ENCODE measurements around the gene TEX10. TPM values are rescaled to one million over a fixed set of nuclear protein-coding genes. Genes with fewer than 3 reads are reported as not detected.

The TEX10 gene
- total and polyA plus RNA-seq, 2 donors (not counting 3 experiments of a cell fraction or from before 2014, with no cell fraction given): 13.6 to 21.2 TPM

DNA sequence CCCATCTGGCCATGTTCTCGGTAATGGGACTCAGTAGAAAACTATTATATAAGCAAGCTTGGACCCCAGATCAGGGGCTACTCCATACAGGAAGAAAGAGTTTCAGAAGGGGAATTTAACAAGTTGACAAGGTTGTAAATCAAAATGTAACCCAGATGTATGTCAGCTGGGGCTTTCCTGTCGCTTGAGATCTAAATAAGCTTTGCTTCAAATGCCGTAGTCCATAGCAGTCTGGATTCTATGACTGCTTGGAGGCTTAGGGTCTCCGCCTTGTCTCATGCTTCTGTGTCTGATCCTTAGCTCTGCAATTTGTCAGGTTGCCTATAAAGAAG, 70.4 kb downstream of the TEX10 start:
- Histone ChIP-seq H3K36me3 (ENCODE audit: control insufficient read depth in 2 of 2, extremely low read depth in 1 of 2, insufficient read depth in 2 of 2, low read length in 2 of 2) (peaks cover 3 to 5% of the 10 kb centered on the region in 2 experiments), H3K79me2 (ENCODE audit: control insufficient read depth, insufficient read depth, low read length) (no peaks in the 10 kb centered on the region), H2AFZ (ENCODE audit: low read depth, low read length) (no peak overlapping the region), H4K20me1 (replicated peaks; ENCODE audit: control insufficient read depth, extremely low read depth, insufficient read depth, low read length) (no peaks in the 10 kb centered on the region), H3K27me3 (ENCODE audit: control insufficient read depth in 2 of 2, insufficient read depth in 2 of 2, low read length in 2 of 2) (no peaks in the 10 kb centered on the region), H3K4me1 (ENCODE audit: control insufficient read depth, extremely low read depth, insufficient read depth, low read length) (no peaks in the 10 kb centered on the region), H3K9ac (replicated peaks; ENCODE audit: extremely low read depth, insufficient read depth, low read length) (no peak overlapping the region), H3K4me3 (replicated peaks in 1 of 3; ENCODE audit: insufficient read depth in 1 of 3, low read depth in 1 of 3, low read length in 3 of 3) (no peak overlapping the region), H3K4me2 (ENCODE audit: insufficient read depth, low read length) (no peak overlapping the region), H3K27ac (ENCODE audit: insufficient read depth, low read depth, low read length) (no peak overlapping the region), H3K9me3 (replicated peaks; ENCODE audit: control insufficient read depth, insufficient read depth, low read length) (no peaks in the 10 kb centered on the region), H3K9me1 (replicated peaks; ENCODE audit: control insufficient read depth, extremely low read depth, insufficient read depth, low read length) (no peaks in the 10 kb centered on the region)
- intact Hi-C loops (cut with micrococcal nuclease): no loop called here
- TF ChIP-seq GATA2 (IDR thresholded peaks at IDR 0.05; ENCODE audit: insufficient read depth, insufficient read length, low read depth, low read length) (no peak), EZH2 (IDR thresholded peaks at IDR 0.05; ENCODE audit: borderline replicate concordance, low read depth, low read length, severe bottlenecking) (no peak), JUN (IDR thresholded peaks at IDR 0.05; ENCODE audit: borderline replicate concordance, insufficient read depth, insufficient read length, low read depth) (no peak), POLR2A (IDR thresholded peaks at IDR 0.05; ENCODE audit: low read depth, low read length) (no peak), MYC (IDR thresholded peaks at IDR 0.05; ENCODE audit: low read depth, low read length) (no peak), POLR2AphosphoS5 (IDR thresholded peaks at IDR 0.05; ENCODE audit: insufficient read depth, low read depth, low read length) (no peak), FOS (IDR thresholded peaks at IDR 0.05; ENCODE audit: borderline replicate concordance, insufficient read depth, low read length) (no peak)
- TF ChIP-seq, protein P1, sequence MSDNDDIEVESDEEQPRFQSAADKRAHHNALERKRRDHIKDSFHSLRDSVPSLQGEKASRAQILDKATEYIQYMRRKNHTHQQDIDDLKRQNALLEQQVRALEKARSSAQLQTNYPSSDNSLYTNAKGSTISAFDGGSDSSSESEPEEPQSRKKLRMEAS (IDR thresholded peaks at IDR 0.05; ENCODE audit: insufficient read depth, insufficient read length): no peak
- TF ChIP-seq, protein P2, sequence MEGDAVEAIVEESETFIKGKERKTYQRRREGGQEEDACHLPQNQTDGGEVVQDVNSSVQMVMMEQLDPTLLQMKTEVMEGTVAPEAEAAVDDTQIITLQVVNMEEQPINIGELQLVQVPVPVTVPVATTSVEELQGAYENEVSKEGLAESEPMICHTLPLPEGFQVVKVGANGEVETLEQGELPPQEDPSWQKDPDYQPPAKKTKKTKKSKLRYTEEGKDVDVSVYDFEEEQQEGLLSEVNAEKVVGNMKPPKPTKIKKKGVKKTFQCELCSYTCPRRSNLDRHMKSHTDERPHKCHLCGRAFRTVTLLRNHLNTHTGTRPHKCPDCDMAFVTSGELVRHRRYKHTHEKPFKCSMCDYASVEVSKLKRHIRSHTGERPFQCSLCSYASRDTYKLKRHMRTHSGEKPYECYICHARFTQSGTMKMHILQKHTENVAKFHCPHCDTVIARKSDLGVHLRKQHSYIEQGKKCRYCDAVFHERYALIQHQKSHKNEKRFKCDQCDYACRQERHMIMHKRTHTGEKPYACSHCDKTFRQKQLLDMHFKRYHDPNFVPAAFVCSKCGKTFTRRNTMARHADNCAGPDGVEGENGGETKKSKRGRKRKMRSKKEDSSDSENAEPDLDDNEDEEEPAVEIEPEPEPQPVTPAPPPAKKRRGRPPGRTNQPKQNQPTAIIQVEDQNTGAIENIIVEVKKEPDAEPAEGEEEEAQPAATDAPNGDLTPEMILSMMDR (IDR thresholded peaks at IDR 0.05; ENCODE audit: extremely low read depth in 1 of 2, insufficient read depth in 1 of 2, low read depth in 1 of 2, low read length in 2 of 2): no peak
- no peak for FAIRE-seq
- no TSS peak for BruUV-seq (replicated peaks)
- DNase-seq (ENCODE audit: low read depth, low spot score): no peak
- CTCF ChIA-PET: no interaction called here
- POLR2A ChIA-PET: interaction anchor here (0.8 kb wide), 1 partner anchor 18 kb away, joined by 3 read pairs; no protein-coding TSS in a partner anchor
- dilution Hi-C loops (cut with MboI; ENCODE audit: extremely low pct_ligation_motif_present, low sequenced_read_pairs): no loop called here
